ENCODE measurements around the gene ARHGAP26. TPM values are rescaled to one million over a fixed set of nuclear protein-coding genes. Genes with fewer than 3 reads are reported as not detected.
"Not testable (repeated sequence)": the region's sequence is repeated elsewhere in the genome, so short reads cannot be mapped to it uniquely, and the experiment has no call there.

Gene ARHGAP26
- total and polyA plus RNA-seq, 4 donors: 5.4 to 52.3 (median 30.4) TPM

DNA sequence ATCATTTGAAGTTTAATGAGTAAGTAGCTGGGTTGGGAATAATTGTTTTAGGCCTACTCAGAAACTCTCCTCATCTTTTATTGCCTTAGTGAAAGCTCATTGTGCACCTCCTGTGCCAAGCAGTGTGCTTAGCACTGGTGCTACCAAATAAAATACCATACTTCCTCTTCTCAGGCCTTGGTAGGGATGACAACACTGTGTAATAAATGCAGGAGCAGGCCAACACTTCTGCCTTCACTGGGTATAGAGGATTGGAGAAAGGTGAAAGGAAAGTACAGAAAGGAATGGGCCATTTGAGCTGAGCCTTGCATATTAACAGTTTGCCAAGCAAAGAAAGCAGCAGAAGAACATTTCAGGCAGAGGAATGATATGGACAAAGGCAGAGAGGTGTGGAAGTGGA lies 347.6 kb downstream of the ARHGAP26 start:
- Histone ChIP-seq H3K4me3 (no peak overlapping the region), H3K36me3 (ENCODE audit: control insufficient read depth in 4 of 4, insufficient read depth in 4 of 4, low read length in 4 of 4) (no peaks in the 10 kb centered on the region), H3K4me1 (ENCODE audit: control insufficient read depth in 5 of 5, insufficient read depth in 5 of 5, low read length in 5 of 5) (peaks cover 0 to 19% (median 1%) of the 10 kb centered on the region in 5 donors), H3K9me3 (ENCODE audit: control insufficient read depth in 4 of 4, insufficient read depth in 3 of 4, low read length in 3 of 4) (no peaks in the 10 kb centered on the region), H3K27ac (ENCODE audit: low read depth in 1 of 2, low read length in 1 of 2) (no peak overlapping the region), H3K9ac (ENCODE audit: insufficient read depth in 1 of 2, low read length in 2 of 2) (no peak overlapping the region), H3K27me3 (ENCODE audit: control insufficient read depth in 3 of 3, insufficient read depth in 3 of 3, low read length in 2 of 3) (no peaks in the 10 kb centered on the region)
- TF ChIP-seq, protein P1, sequence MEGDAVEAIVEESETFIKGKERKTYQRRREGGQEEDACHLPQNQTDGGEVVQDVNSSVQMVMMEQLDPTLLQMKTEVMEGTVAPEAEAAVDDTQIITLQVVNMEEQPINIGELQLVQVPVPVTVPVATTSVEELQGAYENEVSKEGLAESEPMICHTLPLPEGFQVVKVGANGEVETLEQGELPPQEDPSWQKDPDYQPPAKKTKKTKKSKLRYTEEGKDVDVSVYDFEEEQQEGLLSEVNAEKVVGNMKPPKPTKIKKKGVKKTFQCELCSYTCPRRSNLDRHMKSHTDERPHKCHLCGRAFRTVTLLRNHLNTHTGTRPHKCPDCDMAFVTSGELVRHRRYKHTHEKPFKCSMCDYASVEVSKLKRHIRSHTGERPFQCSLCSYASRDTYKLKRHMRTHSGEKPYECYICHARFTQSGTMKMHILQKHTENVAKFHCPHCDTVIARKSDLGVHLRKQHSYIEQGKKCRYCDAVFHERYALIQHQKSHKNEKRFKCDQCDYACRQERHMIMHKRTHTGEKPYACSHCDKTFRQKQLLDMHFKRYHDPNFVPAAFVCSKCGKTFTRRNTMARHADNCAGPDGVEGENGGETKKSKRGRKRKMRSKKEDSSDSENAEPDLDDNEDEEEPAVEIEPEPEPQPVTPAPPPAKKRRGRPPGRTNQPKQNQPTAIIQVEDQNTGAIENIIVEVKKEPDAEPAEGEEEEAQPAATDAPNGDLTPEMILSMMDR (IDR thresholded peaks at IDR 0.05; ENCODE audit: control extremely low read depth, extremely low read depth): no peak
- ATAC-seq (ENCODE audit: insufficient read depth, low FRiP score): no peak
- DNase-seq: no peak

DNA sequence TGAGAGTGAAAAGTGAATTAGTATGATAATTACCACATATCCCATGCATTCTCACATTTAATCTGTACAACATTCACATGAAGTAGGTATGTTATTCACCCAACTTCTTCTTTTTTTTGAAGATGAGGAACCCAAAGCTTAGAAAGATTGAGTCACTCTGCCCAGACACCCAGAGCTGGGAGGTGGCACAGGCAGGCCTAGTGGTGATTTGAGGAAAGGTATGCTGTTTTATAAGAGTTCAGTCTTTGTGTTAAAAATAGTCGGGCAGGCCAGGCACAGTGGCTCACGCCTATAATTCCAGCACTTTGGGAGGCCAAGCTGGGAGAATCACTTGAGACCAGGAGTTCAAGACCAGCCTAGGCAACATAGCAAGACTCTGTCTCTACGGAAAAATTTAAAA lies 348.0 kb downstream of the ARHGAP26 start:
- DNase-seq: no peak
- no peak overlapping the region for H3K9ac ChIP-seq (ENCODE audit: insufficient read depth in 1 of 2, low read length in 2 of 2)

DNA sequence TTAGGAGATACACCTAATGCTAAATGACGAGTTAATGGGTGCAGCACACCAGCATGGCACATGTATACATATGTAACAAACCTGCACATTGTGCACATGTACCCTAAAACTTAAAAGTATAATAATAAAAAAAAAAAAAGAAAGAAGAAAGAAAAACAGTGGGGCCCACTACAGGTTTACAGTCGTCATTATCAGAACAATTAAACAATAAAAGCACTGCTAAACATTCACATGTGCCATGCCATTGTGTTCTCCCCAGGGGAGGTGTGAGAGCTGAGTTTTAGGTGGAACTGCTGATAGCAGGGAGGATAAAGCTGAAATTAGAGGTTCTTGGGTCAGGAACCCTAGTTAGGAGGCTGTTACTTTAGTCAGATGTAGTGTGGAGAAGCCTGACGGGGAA lies 348.6 kb downstream of the ARHGAP26 start:
- not testable (repeated sequence) for DNase-seq; H3K36me3 ChIP-seq (ENCODE audit: control insufficient read depth in 4 of 4, insufficient read depth in 4 of 4, low read length in 4 of 4); ATAC-seq (ENCODE audit: insufficient read depth, low FRiP score); H3K27ac ChIP-seq (ENCODE audit: low read depth in 1 of 2, low read length in 1 of 2); H3K27me3 ChIP-seq (ENCODE audit: control insufficient read depth in 3 of 3, insufficient read depth in 3 of 3, low read length in 2 of 3); H3K9me3 ChIP-seq (ENCODE audit: control insufficient read depth in 4 of 4, insufficient read depth in 3 of 4, low read length in 3 of 4); H3K9ac ChIP-seq (ENCODE audit: insufficient read depth in 1 of 2, low read length in 2 of 2); H3K4me3 ChIP-seq
- 68 to 84% methylated on average over 3 of the region's 3 CpGs for WGBS, 2 donors
- H3K4me1 ChIP-seq (ENCODE audit: control insufficient read depth in 5 of 5, insufficient read depth in 5 of 5, low read length in 5 of 5): peaks cover 0 to 19% (median 1%) of the 10 kb centered on the region in 5 donors

More for the DNA sequence above, 348.0 kb downstream of the ARHGAP26 start:
- 78 to 85% methylated on average over 3 of the region's 3 CpGs for WGBS, 2 donors
- H3K36me3 ChIP-seq (ENCODE audit: control insufficient read depth in 4 of 4, insufficient read depth in 4 of 4, low read length in 4 of 4): no peaks in the 10 kb centered on the region
- no peak overlapping the region for H3K27ac ChIP-seq (ENCODE audit: low read depth in 1 of 2, low read length in 1 of 2)
- ATAC-seq (ENCODE audit: insufficient read depth, low FRiP score): no peak
- TF ChIP-seq, protein P1 (IDR thresholded peaks at IDR 0.05; ENCODE audit: control extremely low read depth, extremely low read depth): no peak
- H3K4me1 ChIP-seq (ENCODE audit: control insufficient read depth in 5 of 5, insufficient read depth in 5 of 5, low read length in 5 of 5): peaks cover 0 to 19% (median 1%) of the 10 kb centered on the region in 5 donors
- H3K4me3 ChIP-seq: no peak overlapping the region
- no peaks in the 10 kb centered on the region for H3K27me3 ChIP-seq (ENCODE audit: control insufficient read depth in 3 of 3, insufficient read depth in 3 of 3, low read length in 2 of 3)
- no peaks in the 10 kb centered on the region for H3K9me3 ChIP-seq (ENCODE audit: control insufficient read depth in 4 of 4, insufficient read depth in 3 of 4, low read length in 3 of 4)

DNA sequence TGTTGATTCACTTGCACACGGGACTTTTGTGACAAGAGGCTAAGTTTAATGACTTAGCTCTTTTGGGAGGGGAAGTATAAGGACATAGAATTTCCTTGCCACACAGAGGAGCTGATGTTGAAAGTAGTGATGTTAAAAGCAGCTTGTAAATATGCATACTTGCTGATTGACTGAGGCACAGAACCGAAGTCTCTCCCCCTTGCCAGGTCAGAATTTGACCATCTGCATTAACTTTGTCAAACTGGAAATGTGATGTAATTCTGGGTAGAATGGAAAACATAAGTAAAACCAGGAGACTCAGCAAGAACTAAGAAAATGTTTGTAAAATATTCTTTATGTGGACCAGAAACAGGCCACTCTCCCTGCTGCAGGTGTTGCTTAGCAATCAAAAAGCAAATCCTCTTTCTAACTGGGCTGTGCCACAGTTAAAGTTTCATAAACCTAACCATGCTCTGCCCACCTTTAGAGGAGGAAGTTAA lies 349.2 kb downstream of the ARHGAP26 start:
- WGBS, 2 donors: 17 to 45% methylated on average over 2 of the region's 2 CpGs
- Histone ChIP-seq H3K4me3 (no peak overlapping the region), H3K27me3 (ENCODE audit: control insufficient read depth in 3 of 3, insufficient read depth in 3 of 3, low read length in 2 of 3) (no peaks in the 10 kb centered on the region), H3K9me3 (ENCODE audit: control insufficient read depth in 4 of 4, insufficient read depth in 3 of 4, low read length in 3 of 4) (no peaks in the 10 kb centered on the region), H3K9ac (ENCODE audit: insufficient read depth in 1 of 2, low read length in 2 of 2) (no peak overlapping the region), H3K4me1 (ENCODE audit: control insufficient read depth in 5 of 5, insufficient read depth in 5 of 5, low read length in 5 of 5) (peaks cover 0 to 19% (median 1%) of the 10 kb centered on the region in 5 donors), H3K27ac (ENCODE audit: low read depth in 1 of 2, low read length in 1 of 2) (no peak overlapping the region), H3K36me3 (ENCODE audit: control insufficient read depth in 4 of 4, insufficient read depth in 4 of 4, low read length in 4 of 4) (no peaks in the 10 kb centered on the region)
- ATAC-seq (ENCODE audit: insufficient read depth, low FRiP score): no peak
- TF ChIP-seq, protein P1 (IDR thresholded peaks at IDR 0.05; ENCODE audit: control extremely low read depth, extremely low read depth): no peak
- no peak for DNase-seq

Measured in lung (tissue), 12 donors.